Adipocyte (in vitro differentiated cells): ENCODE data around the gene VLDLR.

Experiments used
- DNase-seq: peaks from one replicate; pipeline ENCODE4 v3.0.0-alpha.2; 2015; ENCODE audit warnings: low read depth
- H3K27me3 ChIP-seq: replicated peaks from 2 replicates; pipeline ENCODE4 v1.7.0; 2013; ENCODE audit warnings: mild to moderate bottlenecking, low read length, moderate library complexity; ENCODE audit not compliant: control insufficient read depth, insufficient read depth
- H3K36me3 ChIP-seq: 2 replicates; pipeline ENCODE4 v1.7.0; 2013; ENCODE audit warnings: low read length, mild to moderate bottlenecking, moderate library complexity; ENCODE audit not compliant: control insufficient read depth, insufficient read depth, severe bottlenecking
- H3K4me1 ChIP-seq: 2 replicates; pipeline ENCODE4 v1.7.0; 2013; ENCODE audit warnings: mild to moderate bottlenecking, low read length, moderate library complexity; ENCODE audit not compliant: control insufficient read depth, insufficient read depth
- H3K4me3 ChIP-seq: 2 replicates; pipeline ENCODE4 v1.7.0; 2013; ENCODE audit warnings: mild to moderate bottlenecking, low read length, moderate library complexity
- H3K9ac ChIP-seq: 2 replicates; pipeline ENCODE4 v1.7.0; 2013; ENCODE audit warnings: mild to moderate bottlenecking, low read length, moderate library complexity
- H3K9me3 ChIP-seq: 2 replicates; pipeline ENCODE4 v1.7.0; 2013; ENCODE audit warnings: mild to moderate bottlenecking, low read length, moderate library complexity; ENCODE audit not compliant: control insufficient read depth

Gene VLDLR

GRCh38 chr9:2622461-2623287 lies 1.1 kb downstream of the VLDLR start:
- Histone ChIP-seq H3K9ac (peak overlapping the region; percentile 82), H3K27me3 (no peaks in the 10 kb centered on the region), H3K4me1 (peaks cover 10% of the 10 kb centered on the region), H3K9me3 (no peaks in the 10 kb centered on the region), H3K4me3 (peak overlapping the region; percentile 85), H3K36me3 (no peaks in the 10 kb centered on the region)
- peak; percentile 70 for DNase-seq

DNA sequence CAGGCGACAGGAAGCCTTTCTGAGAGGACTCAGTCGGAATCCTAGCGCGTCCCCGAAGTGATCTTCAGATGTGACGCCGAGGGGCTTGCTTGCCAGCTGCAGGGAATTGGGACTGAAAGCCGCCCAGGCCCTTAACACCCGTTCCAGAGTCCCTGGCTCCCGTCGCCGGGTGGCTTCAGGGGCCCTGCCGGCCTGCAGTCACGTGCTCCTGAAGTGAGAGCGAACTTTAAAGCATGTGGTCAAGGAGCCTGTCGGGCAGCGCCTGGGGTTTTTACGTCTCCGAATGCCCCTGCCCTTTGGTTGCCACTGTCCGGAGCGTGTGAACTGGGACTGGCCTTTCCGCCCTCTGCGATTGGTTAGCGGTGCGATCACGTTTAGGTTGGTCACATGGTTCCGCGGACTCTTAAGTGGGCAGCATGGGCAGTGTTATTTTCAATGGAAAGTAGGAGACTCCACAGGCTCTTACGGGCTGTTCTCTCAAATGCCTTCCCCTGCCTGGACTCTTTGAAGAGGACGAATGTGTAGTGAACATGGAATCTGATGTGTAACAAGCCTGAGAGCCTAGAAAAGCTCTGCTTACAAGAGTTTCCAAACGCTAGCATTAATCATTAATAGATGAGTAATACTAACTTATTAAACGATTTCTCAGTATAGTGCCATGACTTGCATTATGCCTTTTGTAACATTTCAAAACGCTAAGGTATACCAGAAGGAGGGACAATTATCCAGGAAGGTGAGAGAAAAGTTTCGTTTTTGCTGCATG lies 1.9 kb downstream of the VLDLR start:
- Histone ChIP-seq H3K4me1 (peaks cover 10% of the 10 kb centered on the region), H3K9ac (peak overlapping the region; percentile 82), H3K4me3 (peak overlapping the region; percentile 85), H3K36me3 (no peaks in the 10 kb centered on the region), H3K9me3 (no peaks in the 10 kb centered on the region), H3K27me3 (no peaks in the 10 kb centered on the region)
- DNase-seq, result peak; percentile 37

DNA sequence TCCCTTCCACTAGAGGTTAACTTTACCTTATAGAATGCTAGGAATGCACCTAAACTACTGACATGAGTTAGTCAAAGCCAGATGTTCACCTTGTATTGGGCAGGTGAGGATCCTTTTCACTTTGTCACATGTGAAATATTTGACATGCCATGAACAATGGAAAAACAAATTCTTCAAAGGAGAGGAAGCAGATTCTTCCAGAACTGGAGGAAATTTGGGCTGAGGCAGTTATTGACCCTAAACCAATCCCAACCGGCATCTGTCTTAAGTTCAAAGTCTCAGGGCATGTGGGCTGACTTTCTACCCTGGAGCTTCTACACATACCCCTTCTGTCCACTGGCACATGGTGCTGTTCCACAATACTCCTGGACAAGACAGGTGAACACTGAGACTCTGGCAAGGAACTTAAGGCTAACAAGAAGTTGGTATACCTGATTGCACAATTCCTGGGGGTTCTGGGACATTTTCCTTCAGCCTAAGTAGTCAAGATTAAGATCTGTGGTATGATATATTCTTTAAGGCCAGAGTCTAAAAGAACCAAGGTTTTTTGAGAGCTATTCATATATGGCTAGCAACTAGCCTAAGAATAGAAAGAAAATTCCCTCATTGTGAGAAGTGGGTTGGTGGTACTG lies 2.6 kb downstream of the VLDLR start:
- Histone ChIP-seq H3K9ac (no peak overlapping the region), H3K36me3 (no peaks in the 10 kb centered on the region), H3K27me3 (no peaks in the 10 kb centered on the region), H3K4me3 (no peak overlapping the region), H3K9me3 (no peaks in the 10 kb centered on the region), H3K4me1 (peaks cover 10% of the 10 kb centered on the region)
- DNase-seq, result no peak

GRCh38 chr9:2625427-2625826 lies 3.8 kb downstream of the VLDLR start:
- no peak overlapping the region for H3K4me3 ChIP-seq

GRCh38 chr9:2628919-2629318 lies 7.3 kb downstream of the VLDLR start:
- Histone ChIP-seq H3K9ac (no peak overlapping the region), H3K9me3 (no peaks in the 10 kb centered on the region), H3K4me1 (peaks cover 3% of the 10 kb centered on the region), H3K36me3 (no peaks in the 10 kb centered on the region), H3K27me3 (no peaks in the 10 kb centered on the region), H3K4me3 (no peak overlapping the region)
- DNase-seq, result no peak

More at GRCh38 chr9:2625427-2625826, 3.8 kb downstream of the VLDLR start:
- Histone ChIP-seq H3K36me3 (no peaks in the 10 kb centered on the region), H3K4me1 (peaks cover 10% of the 10 kb centered on the region), H3K9me3 (no peaks in the 10 kb centered on the region), H3K9ac (no peak overlapping the region), H3K27me3 (no peaks in the 10 kb centered on the region)
- DNase-seq, result no peak

- Histone ChIP-seq H3K27me3 (no peaks in the 10 kb centered on the region), H3K36me3 (no peaks in the 10 kb centered on the region), H3K4me1 (no peaks in the 10 kb centered on the region), H3K4me3 (no peak overlapping the region), H3K9ac (no peak overlapping the region), H3K9me3 (no peaks in the 10 kb centered on the region)
- DNase-seq, result no peak
Observed at GRCh38 chr9:2630158-2630557, 8.6 kb downstream of the VLDLR start.

DNA sequence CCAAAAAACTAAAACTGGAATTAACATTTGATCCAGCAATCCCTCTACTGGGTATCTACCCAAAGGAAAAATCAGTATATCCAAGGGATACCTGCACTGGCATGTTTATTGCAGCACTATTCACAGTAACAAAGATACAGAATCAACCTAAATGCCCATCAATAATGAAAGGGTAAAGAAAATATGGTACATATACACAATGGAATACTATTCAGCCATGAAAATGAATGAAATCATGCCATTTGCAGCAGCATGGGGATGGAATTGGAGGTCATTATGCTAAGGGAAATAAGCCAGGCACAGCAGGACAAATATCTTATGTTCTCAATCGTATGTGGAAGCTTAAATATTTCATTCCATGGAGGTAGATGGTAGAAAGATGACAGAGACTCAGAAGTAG lies 9.7 kb downstream of the VLDLR start:
- Histone ChIP-seq H3K9me3 (no peaks in the 10 kb centered on the region), H3K4me1 (no peaks in the 10 kb centered on the region), H3K4me3 (no peak overlapping the region), H3K27me3 (no peaks in the 10 kb centered on the region), H3K36me3 (peaks cover 5% of the 10 kb centered on the region), H3K9ac (no peak overlapping the region)
- DNase-seq, result no peak

- Histone ChIP-seq H3K9me3 (no peaks in the 10 kb centered on the region), H3K36me3 (peaks cover 8% of the 10 kb centered on the region), H3K4me3 (no peak overlapping the region), H3K9ac (no peak overlapping the region), H3K4me1 (no peaks in the 10 kb centered on the region), H3K27me3 (no peaks in the 10 kb centered on the region)
- DNase-seq, result no peak
Observed at GRCh38 chr9:2634153-2634552, 12.6 kb downstream of the VLDLR start.

GRCh38 chr9:2634818-2635217 lies 13.2 kb downstream of the VLDLR start:
- no peaks in the 10 kb centered on the region for H3K9me3 ChIP-seq
- H3K4me3 ChIP-seq, result no peak overlapping the region
- no peak for DNase-seq
- peaks cover 8% of the 10 kb centered on the region for H3K36me3 ChIP-seq
- H3K27me3 ChIP-seq, result no peaks in the 10 kb centered on the region
- peaks cover 5% of the 10 kb centered on the region for H3K4me1 ChIP-seq
- H3K9ac ChIP-seq, result no peak overlapping the region

DNA sequence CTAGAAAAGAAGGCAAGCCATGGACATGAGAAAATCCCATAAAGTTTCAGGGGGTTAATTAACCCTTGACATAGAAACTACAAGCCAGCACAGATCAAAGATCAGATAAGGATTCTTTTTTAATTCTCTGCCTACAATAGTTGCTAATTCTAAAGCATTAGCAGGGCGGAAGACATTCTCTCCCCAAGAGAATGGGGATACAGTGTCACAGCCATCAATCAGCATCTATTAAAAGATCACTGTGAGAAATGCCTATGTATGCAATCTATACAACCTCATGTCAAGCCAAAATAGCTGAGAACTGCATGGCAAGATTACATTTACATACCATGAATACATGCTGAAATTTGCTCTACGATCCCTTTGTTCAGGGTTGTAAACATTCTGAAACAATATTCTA lies 14.3 kb downstream of the VLDLR start:
- peaks cover 9% of the 10 kb centered on the region for H3K36me3 ChIP-seq

DNA sequence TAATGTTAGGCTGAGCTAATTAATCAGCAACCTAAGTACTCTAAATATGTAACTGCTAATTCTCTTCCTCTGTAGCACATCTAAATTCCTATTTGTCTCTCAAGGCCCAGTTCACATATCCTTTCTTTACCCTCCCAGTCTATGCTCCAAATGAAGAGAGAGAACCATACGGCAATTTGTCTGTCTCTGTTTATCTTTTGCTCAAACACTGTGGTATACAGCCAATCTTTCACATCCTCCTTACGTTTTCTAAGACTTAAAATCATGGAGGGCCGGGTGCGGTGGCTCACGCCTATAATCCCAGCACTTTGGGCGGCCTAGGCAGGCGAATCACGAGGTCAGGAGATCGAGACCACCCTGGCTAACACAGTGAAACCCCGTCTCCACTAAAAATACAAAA lies 15.8 kb downstream of the VLDLR start:
- Histone ChIP-seq H3K27me3 (no peaks in the 10 kb centered on the region), H3K9me3 (no peaks in the 10 kb centered on the region), H3K4me1 (peaks cover 6% of the 10 kb centered on the region), H3K9ac (no peak overlapping the region), H3K36me3 (peaks cover 16% of the 10 kb centered on the region), H3K4me3 (no peak overlapping the region)
- no peak for DNase-seq

More for the DNA sequence above, 14.3 kb downstream of the VLDLR start:
- Histone ChIP-seq H3K9me3 (no peaks in the 10 kb centered on the region), H3K4me3 (no peak overlapping the region), H3K4me1 (peaks cover 6% of the 10 kb centered on the region), H3K27me3 (no peaks in the 10 kb centered on the region), H3K9ac (no peak overlapping the region)
- no peak for DNase-seq
